HG03280 (cell line): ENCODE results near the gene ZNF512B.

Source experiments
- ATAC-seq: cut with Tn5 transposase; IDR thresholded peaks from one replicate; pipeline ENCODE4 v1.9.1; 2021; ENCODE audit warnings: mild to moderate bottlenecking, moderate library complexity; ENCODE audit not compliant: unreplicated experiment

The ZNF512B gene

GRCh38 chr20:63951398-63952209 lies 18.1 kb downstream of the ZNF512B start:
- no peak for ATAC-seq

- no peak for ATAC-seq
Observed at GRCh38 chr20:63950701-63951397, 18.9 kb downstream of the ZNF512B start.

GRCh38 chr20:63947638-63948456 lies 21.9 kb downstream of the ZNF512B start:
- no peak for ATAC-seq

GRCh38 chr20:63946986-63947637 lies 22.6 kb downstream of the ZNF512B start:
- no peak for ATAC-seq

GRCh38 chr20:63945921-63946920 lies 23.5 kb downstream of the ZNF512B start:
- no peak for ATAC-seq

- ATAC-seq, result no peak
Observed at GRCh38 chr20:63945031-63945658, 24.6 kb downstream of the ZNF512B start.

GRCh38 chr20:63944078-63944941 lies 25.4 kb downstream of the ZNF512B start:
- ATAC-seq, result no peak

GRCh38 chr20:63943808-63944077 lies 26.0 kb downstream of the ZNF512B start:
- ATAC-seq, result no peak

GRCh38 chr20:63942969-63943807 lies 26.5 kb downstream of the ZNF512B start:
- no peak for ATAC-seq

GRCh38 chr20:63942250-63942951 lies 27.3 kb downstream of the ZNF512B start:
- ATAC-seq, result no peak

- ATAC-seq, result no peak
Observed at GRCh38 chr20:63941282-63942081, 28.2 kb downstream of the ZNF512B start.

- ATAC-seq, result no peak
Observed at GRCh38 chr20:63940472-63941266, 29.1 kb downstream of the ZNF512B start.

- ATAC-seq, result no peak
Observed at GRCh38 chr20:63940071-63940471, 29.7 kb downstream of the ZNF512B start.

- no peak for ATAC-seq
Observed at GRCh38 chr20:63939061-63939935, 30.4 kb downstream of the ZNF512B start.
